ENCODE results near the gene PTPRQ.
"Not testable (repeated sequence)": the region's sequence is repeated elsewhere in the genome, so short reads cannot be mapped to it uniquely, and the experiment has no call there.

Gene PTPRQ

GRCh38 chr12:80472911-80473500 is 29.0 kb downstream of the PTPRQ start:
- peak; percentile 29 for DNase-seq

- not testable (repeated sequence) for DNase-seq
These were observed 33.6 kb downstream of the PTPRQ start for GRCh38 chr12:80477521-80478145.

GRCh38 chr12:80484746-80485145 is 40.7 kb downstream of the PTPRQ start:
- no peak for DNase-seq

- no peak for DNase-seq
These were observed 41.4 kb downstream of the PTPRQ start for GRCh38 chr12:80485222-80485987.

- no peak for DNase-seq
These were observed 46.3 kb downstream of the PTPRQ start for GRCh38 chr12:80490329-80490728.

- DNase-seq, result no peak
These were observed 47.1 kb downstream of the PTPRQ start for GRCh38 chr12:80491166-80491565.

GRCh38 chr12:80493466-80493865 is 49.4 kb downstream of the PTPRQ start:
- no peak for DNase-seq

GRCh38 chr12:80494836-80495235 is 50.8 kb downstream of the PTPRQ start:
- DNase-seq, result no peak

GRCh38 chr12:80498059-80498728 is 54.2 kb downstream of the PTPRQ start:
- no peak for DNase-seq

- DNase-seq, result no peak
These were observed 60.5 kb downstream of the PTPRQ start for GRCh38 chr12:80504389-80505163.

- DNase-seq, result no peak
These were observed 65.9 kb downstream of the PTPRQ start for GRCh38 chr12:80509781-80510556.

GRCh38 chr12:80512781-80513180 is 68.7 kb downstream of the PTPRQ start:
- DNase-seq, result no peak

- DNase-seq, result no peak
These were observed 69.2 kb downstream of the PTPRQ start for GRCh38 chr12:80513211-80513610.

- DNase-seq, result no peak
These were observed 73.6 kb downstream of the PTPRQ start for GRCh38 chr12:80517655-80518054.

GRCh38 chr12:80531646-80532045 is 87.6 kb downstream of the PTPRQ start:
- no peak for DNase-seq

- DNase-seq, result no peak
These were observed 95.0 kb downstream of the PTPRQ start for GRCh38 chr12:80539029-80539428.

- no peak for DNase-seq
These were observed 105.3 kb downstream of the PTPRQ start for GRCh38 chr12:80549298-80549697.

- no peak for DNase-seq
These were observed 107.9 kb downstream of the PTPRQ start for GRCh38 chr12:80551897-80552296.

- no peak for DNase-seq
These were observed 109.3 kb downstream of the PTPRQ start for GRCh38 chr12:80553316-80553715.

- DNase-seq, result no peak
These were observed 112.5 kb downstream of the PTPRQ start for GRCh38 chr12:80556566-80556965.

GRCh38 chr12:80559766-80560165 is 115.7 kb downstream of the PTPRQ start:
- no peak for DNase-seq

- peak; percentile 20 for DNase-seq
These were observed 121.2 kb downstream of the PTPRQ start for GRCh38 chr12:80565271-80565670.
